ENCODE measurements around the gene CHAC1.

CHAC1 gene

GRCh38 chr15:40964006-40964405 lies 10.7 kb downstream of the CHAC1 start:
- H3K4me3 ChIP-seq (ENCODE audit: low read depth, low read length) = no peak overlapping the region
- no peak for TF ChIP-seq CTCF (IDR thresholded peaks at IDR 0.05; ENCODE audit: borderline replicate concordance, insufficient read depth, low read depth, low read length)

GRCh38 chr15:40964634-40965033 lies 11.4 kb downstream of the CHAC1 start:
- no peak for TF ChIP-seq CTCF (IDR thresholded peaks at IDR 0.05; ENCODE audit: borderline replicate concordance, insufficient read depth, low read depth, low read length)
- no peak overlapping the region for H3K4me3 ChIP-seq (ENCODE audit: low read depth, low read length)

GRCh38 chr15:40968290-40969085 lies 15.2 kb downstream of the CHAC1 start:
- no peak overlapping the region for H3K4me3 ChIP-seq (ENCODE audit: low read depth, low read length)
- TF ChIP-seq CTCF (IDR thresholded peaks at IDR 0.05; ENCODE audit: borderline replicate concordance, insufficient read depth, low read depth, low read length) = no peak

- no peak overlapping the region for H3K4me3 ChIP-seq (ENCODE audit: low read depth, low read length)
- TF ChIP-seq CTCF (IDR thresholded peaks at IDR 0.05; ENCODE audit: borderline replicate concordance, insufficient read depth, low read depth, low read length) = no peak
These were observed 16.1 kb downstream of the CHAC1 start for GRCh38 chr15:40969363-40969762.

- H3K4me3 ChIP-seq (ENCODE audit: low read depth, low read length) = no peak overlapping the region
- no peak for TF ChIP-seq CTCF (IDR thresholded peaks at IDR 0.05; ENCODE audit: borderline replicate concordance, insufficient read depth, low read depth, low read length)
These were observed 21.6 kb downstream of the CHAC1 start for GRCh38 chr15:40974879-40975278.

- no peak overlapping the region for H3K4me3 ChIP-seq (ENCODE audit: low read depth, low read length)
- TF ChIP-seq CTCF (IDR thresholded peaks at IDR 0.05; ENCODE audit: borderline replicate concordance, insufficient read depth, low read depth, low read length) = no peak
These were observed 23.5 kb downstream of the CHAC1 start for GRCh38 chr15:40976819-40977218.

- H3K4me3 ChIP-seq (ENCODE audit: low read depth, low read length) = no peak overlapping the region
- TF ChIP-seq CTCF (IDR thresholded peaks at IDR 0.05; ENCODE audit: borderline replicate concordance, insufficient read depth, low read depth, low read length) = no peak
These were observed 24.9 kb downstream of the CHAC1 start for GRCh38 chr15:40978141-40978540.

All from GM12875 (cell line).